ENCODE results near the gene SPDL1. TPM values are rescaled to one million over a fixed set of nuclear protein-coding genes. Genes with fewer than 3 reads are reported as not detected.

Gene SPDL1
- total and polyA plus RNA-seq, 2 of the 8 experiments (the other 6 are each of a cell fraction or from before 2014, with no cell fraction given), result 16.9 to 44.5 TPM

DNA sequence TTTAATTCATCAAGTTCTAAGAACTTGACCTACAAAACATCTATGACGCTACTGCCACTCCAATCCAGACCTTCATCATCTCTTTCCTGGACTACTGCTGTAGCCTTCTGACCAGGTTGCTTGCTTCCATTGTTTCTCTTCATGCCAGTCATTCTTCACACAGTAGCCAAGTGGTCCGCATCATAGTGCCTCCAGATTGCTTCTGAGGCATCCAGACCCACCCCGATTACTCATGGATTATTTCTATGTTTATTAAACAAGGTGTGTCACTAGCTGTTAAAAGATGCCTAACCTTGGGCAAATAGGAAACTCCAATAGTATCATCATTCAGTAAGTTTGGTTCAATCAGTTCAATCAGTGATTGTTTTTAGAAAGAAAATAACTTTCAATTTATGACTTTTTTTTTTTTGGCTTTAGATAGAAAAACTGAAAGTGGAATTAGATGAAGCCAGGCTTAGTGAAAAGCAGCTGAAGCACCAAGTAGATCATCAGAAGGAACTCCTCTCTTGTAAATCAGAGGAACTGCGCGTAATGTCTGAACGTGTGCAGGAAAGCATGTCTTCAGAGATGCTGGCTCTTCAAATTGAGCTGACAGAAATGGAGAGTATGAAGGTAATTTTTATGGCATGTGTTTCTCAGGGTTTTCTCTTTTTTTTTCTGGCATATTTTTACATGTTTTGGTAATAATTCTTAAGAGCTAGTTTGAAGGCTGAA is 9.5 kb downstream of the SPDL1 start:
- no peak overlapping the region for H3K4me3 ChIP-seq (ENCODE audit: extremely low read depth in 1 of 4, insufficient read depth in 2 of 4, low read depth in 3 of 4, low read length in 4 of 4)
- FAIRE-seq, result no peak
- CTCF ChIA-PET (ENCODE audit: partially characterized antibody), result interaction anchor here (0.7 kb wide), 1 partner anchor 1574 kb away, joined by 3 read pairs; no protein-coding TSS in a partner anchor

More for the DNA sequence above, 9.5 kb downstream of the SPDL1 start:
- no peak overlapping the region for H3K27ac ChIP-seq (ENCODE audit: low read depth, low read length)
- no peak overlapping the region for H4K91ac ChIP-seq (replicated peaks; ENCODE audit: insufficient read length, low read length)
- no peaks in the 10 kb centered on the region for H3K9me3 ChIP-seq (ENCODE audit: insufficient read depth in 2 of 2, low read depth in 1 of 2, low read length in 1 of 2)
- no peak overlapping the region for H2BK12ac ChIP-seq (ENCODE audit: low read depth, low read length)
- H3K36me3 ChIP-seq (ENCODE audit: control insufficient read depth in 2 of 4, insufficient read depth in 4 of 4, low read length in 3 of 4), result peaks cover 28 to 93% (median 71%) of the 10 kb centered on the region in 4 experiments
- no peak overlapping the region for H3K23ac ChIP-seq (ENCODE audit: insufficient read length)
- no peaks in the 10 kb centered on the region; the same call in 1 of the 2 replicates for H3K79me1 ChIP-seq (ENCODE audit: low read depth, low read length)
- H4K20me1 ChIP-seq (replicated peaks in 1 of 2; ENCODE audit: control insufficient read depth in 1 of 2, insufficient read depth in 2 of 2, low read length in 2 of 2), result peaks cover 0 to 2% of the 10 kb centered on the region in 2 experiments
- H3K4ac ChIP-seq (replicated peaks; ENCODE audit: insufficient read length, low read depth, low read length), result no peak overlapping the region
- H3K18ac ChIP-seq (ENCODE audit: extremely low read depth, low read length), result no peak overlapping the region
- H3K9ac ChIP-seq (replicated peaks in 1 of 4; ENCODE audit: extremely low read depth in 1 of 4, low read depth in 3 of 4, low read length in 3 of 4), result no peak overlapping the region
- H3K56ac ChIP-seq (replicated peaks; ENCODE audit: insufficient read length, low read depth, low read length), result no peak overlapping the region
- no peak overlapping the region for H3K4me2 ChIP-seq (ENCODE audit: insufficient read depth in 1 of 2, low read depth in 2 of 2, low read length in 2 of 2)
- POLR2A ChIA-PET (ENCODE audit: partially characterized antibody), result interaction anchor here (0.6 to 1.2 kb wide), 2 partner anchors 9 to 387 kb away, joined by 3 to 4 read pairs; partner anchors contain the start of genes INSYN2B and SPDL1
- H2BK20ac ChIP-seq (ENCODE audit: low read length), result no peak overlapping the region
- H3K79me2 ChIP-seq (ENCODE audit: control insufficient read depth in 1 of 2, insufficient read depth in 2 of 2, low read length in 2 of 2), result no peaks in the 10 kb centered on the region
- 88% methylated on average over 6 of the region's 6 CpGs; no CpG with 5 or more reads in 1 of the 2 experiments for WGBS, 2 experiments (ENCODE audit: extremely low coverage in 1 of 2, insufficient coverage in 1 of 2, insufficient read length in 1 of 2, insufficient replicate concordance in 2 of 2, low coverage in 1 of 2, low lambda C conversion rate in 2 of 2, missing lambda C conversion rate in 1 of 2)
- no peak overlapping the region for H2AK5ac ChIP-seq (ENCODE audit: low read depth, low read length)
- no peak for DNase-seq (ENCODE audit: low read depth in 1 of 2, low spot score in 2 of 2)
- no peaks in the 10 kb centered on the region for H3K4me1 ChIP-seq (replicated peaks in 1 of 4; ENCODE audit: control insufficient read depth in 3 of 4, insufficient read depth in 4 of 4, low read length in 3 of 4)
- no peak overlapping the region for H2BK15ac ChIP-seq (ENCODE audit: low read length)
- H4K5ac ChIP-seq (ENCODE audit: insufficient read length, low read depth, low read length), result no peak overlapping the region
- no peaks in the 10 kb centered on the region for H3K23me2 ChIP-seq (ENCODE audit: low read depth, low read length)
- H2BK5ac ChIP-seq (ENCODE audit: low read depth, low read length), result no peak overlapping the region
- H4K8ac ChIP-seq (ENCODE audit: extremely low read depth, insufficient read depth, low read length), result no peak overlapping the region
- no peaks in the 10 kb centered on the region for H3K27me3 ChIP-seq (replicated peaks in 1 of 4; ENCODE audit: control insufficient read depth in 3 of 4, extremely low read depth in 1 of 4, insufficient read depth in 3 of 4, low read length in 3 of 4)
- H2AFZ ChIP-seq (ENCODE audit: low read length), result no peak overlapping the region
- no peak overlapping the region for H2BK120ac ChIP-seq (replicated peaks; ENCODE audit: low read depth, low read length)
- TF ChIP-seq, protein P1, sequence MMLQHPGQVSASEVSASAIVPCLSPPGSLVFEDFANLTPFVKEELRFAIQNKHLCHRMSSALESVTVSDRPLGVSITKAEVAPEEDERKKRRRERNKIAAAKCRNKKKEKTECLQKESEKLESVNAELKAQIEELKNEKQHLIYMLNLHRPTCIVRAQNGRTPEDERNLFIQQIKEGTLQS (IDR thresholded peaks at IDR 0.05; ENCODE audit: insufficient read depth, low read depth, low read length), result no peak
- TF ChIP-seq POLR2A (IDR thresholded peaks at IDR 0.05; ENCODE audit: control extremely low read depth in 1 of 2, low read depth in 2 of 2, low read length in 2 of 2) (no peak), RNF2 (IDR thresholded peaks at IDR 0.05; ENCODE audit: borderline replicate concordance, low read depth, low read length, missing control alignments, poor library complexity, severe bottlenecking) (no peak), SRF (IDR thresholded peaks at IDR 0.05; ENCODE audit: low read depth, low read length) (no peak), RAD21 (IDR thresholded peaks at IDR 0.05 in 1 of 2, conservative IDR thresholded peaks at IDR 0.05 in 1 of 2; ENCODE audit: low read depth in 2 of 2, low read length in 2 of 2) (no peak)
- H3K14ac ChIP-seq (ENCODE audit: insufficient read length), result no peak overlapping the region
